Loucy (cell line): ENCODE data around the gene NAA38.

Experiments used
- EZH2phosphoT487 ChIP-seq: fragments of 200-600 bp; IDR thresholded peaks from 2 replicates; pipeline ENCODE4 v1.6.1; 2018; ENCODE audit warnings: antibody characterized with exemption, mild to moderate bottlenecking, moderate library complexity, borderline replicate concordance
- TF ChIP-seq, protein P1 (sequence below): fragments of 200-600 bp; sonication (generic); conservative IDR thresholded peaks from 2 replicates; pipeline ENCODE4 v1.5.1; 2014; ENCODE audit warnings: mild to moderate bottlenecking, antibody characterized with exemption, low read length

DNA sequence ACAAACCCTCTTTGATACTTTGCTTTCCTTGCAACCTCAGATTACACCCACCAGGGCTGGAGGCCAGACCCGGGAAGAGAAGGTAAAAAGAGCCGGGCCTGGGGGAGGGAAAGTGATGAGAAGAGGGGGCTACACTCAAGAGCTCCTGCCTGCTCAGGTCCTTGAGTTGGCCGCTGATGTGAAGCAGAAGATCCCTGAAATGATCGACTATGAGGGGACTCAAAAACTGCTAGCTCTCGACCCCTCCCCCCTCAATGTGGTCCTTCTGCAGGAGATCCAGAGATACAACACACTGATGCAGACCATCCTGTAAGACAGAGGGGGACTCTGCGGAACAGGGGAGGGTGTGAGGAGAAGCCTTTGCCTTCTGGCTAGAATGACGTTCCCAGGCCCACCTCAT is 26.1 kb downstream of the NAA38 start:
- TF ChIP-seq, protein P1, sequence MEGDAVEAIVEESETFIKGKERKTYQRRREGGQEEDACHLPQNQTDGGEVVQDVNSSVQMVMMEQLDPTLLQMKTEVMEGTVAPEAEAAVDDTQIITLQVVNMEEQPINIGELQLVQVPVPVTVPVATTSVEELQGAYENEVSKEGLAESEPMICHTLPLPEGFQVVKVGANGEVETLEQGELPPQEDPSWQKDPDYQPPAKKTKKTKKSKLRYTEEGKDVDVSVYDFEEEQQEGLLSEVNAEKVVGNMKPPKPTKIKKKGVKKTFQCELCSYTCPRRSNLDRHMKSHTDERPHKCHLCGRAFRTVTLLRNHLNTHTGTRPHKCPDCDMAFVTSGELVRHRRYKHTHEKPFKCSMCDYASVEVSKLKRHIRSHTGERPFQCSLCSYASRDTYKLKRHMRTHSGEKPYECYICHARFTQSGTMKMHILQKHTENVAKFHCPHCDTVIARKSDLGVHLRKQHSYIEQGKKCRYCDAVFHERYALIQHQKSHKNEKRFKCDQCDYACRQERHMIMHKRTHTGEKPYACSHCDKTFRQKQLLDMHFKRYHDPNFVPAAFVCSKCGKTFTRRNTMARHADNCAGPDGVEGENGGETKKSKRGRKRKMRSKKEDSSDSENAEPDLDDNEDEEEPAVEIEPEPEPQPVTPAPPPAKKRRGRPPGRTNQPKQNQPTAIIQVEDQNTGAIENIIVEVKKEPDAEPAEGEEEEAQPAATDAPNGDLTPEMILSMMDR = no peak
- no peak for TF ChIP-seq EZH2phosphoT487
